Fibroblast of pulmonary artery (primary cell): ENCODE measurements around the gene PRDX1.

Experiments used
- DNase-seq: peaks from one replicate; pipeline ENCODE4 v3.0.0-alpha.2; 2010; ENCODE audit warnings: low read depth
- H3K4me3 ChIP-seq: replicated peaks from 2 replicates; pipeline ENCODE4 v1.5.1; 2011; ENCODE audit warnings: low read depth, mild to moderate bottlenecking, control low read depth, low read length, moderate library complexity
- TF ChIP-seq, protein P1 (sequence below): IDR thresholded peaks from 2 replicates; pipeline ENCODE4 v1.5.1; 2011; ENCODE audit warnings: mild to moderate bottlenecking, control low read depth, low read length, inconsistent platforms; ENCODE audit errors: missing control alignments

The PRDX1 gene

DNA sequence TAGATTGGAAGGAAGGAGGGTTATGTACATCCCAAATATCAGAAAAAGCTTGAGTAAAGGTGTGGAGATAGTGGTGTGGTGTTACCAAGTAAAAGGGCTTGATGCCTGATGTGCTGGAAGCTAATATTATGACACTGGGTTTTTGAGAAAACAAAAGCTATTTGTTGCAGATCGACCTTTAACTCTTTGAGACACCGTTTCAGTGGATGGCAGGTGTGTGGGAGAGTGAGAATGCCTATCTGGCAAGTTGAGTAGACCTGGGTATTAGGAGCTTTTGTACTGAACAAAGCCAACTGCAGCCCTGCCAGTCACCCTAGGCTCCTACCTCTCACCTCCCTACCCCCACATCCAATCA lies 20.2 kb downstream of the PRDX1 start:
- no peak for DNase-seq
- TF ChIP-seq, protein P1, sequence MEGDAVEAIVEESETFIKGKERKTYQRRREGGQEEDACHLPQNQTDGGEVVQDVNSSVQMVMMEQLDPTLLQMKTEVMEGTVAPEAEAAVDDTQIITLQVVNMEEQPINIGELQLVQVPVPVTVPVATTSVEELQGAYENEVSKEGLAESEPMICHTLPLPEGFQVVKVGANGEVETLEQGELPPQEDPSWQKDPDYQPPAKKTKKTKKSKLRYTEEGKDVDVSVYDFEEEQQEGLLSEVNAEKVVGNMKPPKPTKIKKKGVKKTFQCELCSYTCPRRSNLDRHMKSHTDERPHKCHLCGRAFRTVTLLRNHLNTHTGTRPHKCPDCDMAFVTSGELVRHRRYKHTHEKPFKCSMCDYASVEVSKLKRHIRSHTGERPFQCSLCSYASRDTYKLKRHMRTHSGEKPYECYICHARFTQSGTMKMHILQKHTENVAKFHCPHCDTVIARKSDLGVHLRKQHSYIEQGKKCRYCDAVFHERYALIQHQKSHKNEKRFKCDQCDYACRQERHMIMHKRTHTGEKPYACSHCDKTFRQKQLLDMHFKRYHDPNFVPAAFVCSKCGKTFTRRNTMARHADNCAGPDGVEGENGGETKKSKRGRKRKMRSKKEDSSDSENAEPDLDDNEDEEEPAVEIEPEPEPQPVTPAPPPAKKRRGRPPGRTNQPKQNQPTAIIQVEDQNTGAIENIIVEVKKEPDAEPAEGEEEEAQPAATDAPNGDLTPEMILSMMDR, result no peak
- H3K4me3 ChIP-seq, result no peak overlapping the region

DNA sequence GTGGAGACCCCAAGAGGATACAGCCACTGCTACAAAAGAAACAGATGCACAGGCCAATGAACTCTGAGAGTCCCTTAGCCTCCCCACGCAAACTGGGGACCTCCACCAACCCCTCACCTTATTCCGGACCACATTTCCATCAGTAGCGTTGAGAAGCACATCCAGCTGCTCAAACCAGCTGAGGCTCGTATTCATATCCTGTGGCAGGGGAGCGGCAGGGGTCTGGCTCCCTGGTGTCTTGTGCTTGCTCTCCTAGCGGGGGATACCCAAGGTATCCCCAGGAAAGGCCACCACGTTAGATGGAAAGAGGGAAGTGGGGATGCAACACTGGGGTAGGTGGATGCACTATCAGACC lies 22.3 kb downstream of the PRDX1 start:
- TF ChIP-seq, protein P1, result no peak
- H3K4me3 ChIP-seq, result peak overlapping the region; percentile 70
- DNase-seq, result no peak

DNA sequence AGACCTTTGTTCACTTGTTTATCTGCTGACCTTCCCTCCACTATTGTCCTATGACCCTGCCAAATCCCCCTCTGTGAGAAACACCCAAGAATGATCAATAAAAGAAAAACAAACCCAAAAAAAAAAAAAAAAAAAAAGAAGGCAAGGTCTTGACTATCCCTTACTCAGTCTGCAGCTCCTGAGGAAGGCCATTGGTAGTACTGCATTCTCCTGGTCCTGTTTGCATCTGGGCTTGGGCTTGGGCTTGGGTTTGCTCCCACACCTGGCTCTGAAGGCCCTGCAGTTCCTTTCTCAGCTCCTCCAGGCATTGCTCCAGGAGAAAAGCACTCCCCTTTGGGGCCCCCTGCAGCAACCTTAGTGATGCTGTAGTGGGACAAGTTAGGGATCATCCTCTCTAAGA lies 23.4 kb downstream of the PRDX1 start:
- TF ChIP-seq, protein P1, result no peak
- no peak overlapping the region for H3K4me3 ChIP-seq
- no peak for DNase-seq

DNA sequence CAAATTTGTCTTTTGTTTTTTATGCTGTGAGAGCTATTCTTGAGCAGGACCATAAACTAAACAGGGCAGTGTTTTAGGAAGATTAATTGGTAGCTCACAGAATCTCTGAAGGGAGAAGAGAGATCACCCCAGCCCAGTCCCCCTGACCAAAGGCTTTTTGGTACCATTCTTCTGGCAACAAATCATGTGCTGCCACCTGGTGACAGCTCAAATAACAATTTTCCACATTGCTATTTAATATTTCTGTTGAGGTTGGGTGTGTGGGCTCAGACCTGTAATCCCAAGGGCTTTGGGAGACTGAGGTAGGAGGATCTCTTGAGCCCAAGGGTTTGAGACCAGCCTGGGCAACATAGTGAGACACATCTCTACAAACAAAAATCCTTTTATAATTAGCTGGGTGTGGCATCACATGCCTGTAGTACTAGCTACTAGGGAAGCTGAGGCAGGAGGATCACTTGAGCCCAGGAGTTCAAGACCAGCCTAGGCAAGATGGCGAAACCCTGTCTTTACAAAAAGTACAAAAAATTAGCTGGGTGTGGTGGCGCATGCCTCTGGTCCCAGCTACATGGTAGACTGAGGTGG lies 28.5 kb downstream of the PRDX1 start:
- peak; percentile 78 for DNase-seq
- H3K4me3 ChIP-seq, result no peak overlapping the region
- TF ChIP-seq, protein P1, result peak; percentile 53

DNA sequence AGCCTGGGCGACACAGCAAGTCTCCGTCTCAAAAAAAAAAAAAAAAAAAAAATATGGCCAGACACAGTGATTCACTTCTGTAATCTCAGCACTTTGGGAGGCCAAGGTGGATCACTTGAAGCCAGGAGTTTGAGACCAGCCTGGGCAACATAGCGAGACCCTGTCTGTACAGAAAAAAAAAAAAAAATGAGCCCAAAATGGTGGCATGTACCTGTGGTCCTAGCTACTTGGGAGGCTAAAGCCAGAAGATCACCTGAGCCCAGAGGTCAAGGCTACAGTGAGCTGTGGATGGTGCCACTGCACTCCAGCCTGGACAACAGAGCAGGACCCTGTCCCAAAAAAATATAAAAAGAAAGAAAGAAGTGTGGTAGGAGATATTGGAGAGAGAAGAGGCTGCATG lies 29.0 kb downstream of the PRDX1 start:
- no peak for DNase-seq
- TF ChIP-seq, protein P1, result no peak
- H3K4me3 ChIP-seq, result no peak overlapping the region

DNA sequence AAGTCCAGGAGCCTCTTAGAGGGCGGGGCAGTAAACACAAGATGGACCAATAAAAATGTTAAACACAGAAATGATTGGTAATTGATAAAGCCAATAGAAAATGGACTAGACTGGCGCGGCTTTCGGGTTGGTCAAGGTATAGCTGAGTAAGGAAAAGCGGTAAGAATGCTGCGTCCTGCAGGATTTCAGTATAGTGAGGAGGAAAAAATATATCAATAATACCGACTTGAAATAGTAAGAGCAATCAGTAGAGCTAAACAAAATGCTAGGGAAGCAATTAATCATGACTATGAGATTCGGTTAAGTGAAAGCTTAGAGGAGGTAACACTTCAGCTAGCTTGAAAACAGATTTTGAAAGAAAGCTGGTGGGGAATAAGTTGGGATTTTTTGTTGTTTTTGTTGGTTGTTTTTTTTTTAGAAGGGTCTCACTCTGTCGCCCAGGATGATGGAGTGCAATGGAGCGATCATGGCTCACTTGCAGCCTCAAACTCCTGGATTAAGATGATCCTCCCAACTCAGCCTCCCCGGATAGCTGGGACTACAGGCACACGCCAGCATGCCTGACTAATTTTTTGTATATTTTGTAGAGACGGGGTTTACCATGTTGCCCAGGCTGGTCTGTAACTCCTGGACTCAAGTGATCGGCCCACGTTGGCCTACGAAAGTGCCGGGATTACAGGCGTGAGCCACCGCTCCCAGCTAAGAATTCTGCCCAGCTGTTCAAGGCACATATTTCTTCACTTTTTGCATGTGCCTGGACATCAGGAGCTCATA lies 30.0 kb downstream of the PRDX1 start:
- no peak for DNase-seq
- peak overlapping the region; percentile 86 for H3K4me3 ChIP-seq
- TF ChIP-seq, protein P1, result no peak
